Hematopoietic multipotent progenitor cell treated with erythropoietin and hydrocortisone succinate and interleukin-3 and kit ligand, for 17 days (in vitro differentiated cells): Measurements from ENCODE around the gene KLHL5.
"Not testable (repeated sequence)": the region's sequence is repeated elsewhere in the genome, so short reads cannot be mapped to it uniquely, and the experiment has no call there.

ENCODE experiments used
- DNase-seq: peaks from one replicate; pipeline ENCODE4 v3.0.0-alpha.2; 2015; ENCODE audit warnings: low spot score

KLHL5 gene

GRCh38 chr4:39062094-39062769 is at the start of gene KLHL5:
Gene KLHL5, plus strand, starts transcription at chr4:39062232. Its CDS starts 421 bp downstream, at chr4:39062653.
- DNase-seq = no peak

GRCh38 chr4:39014028-39014427 is 48.0 kb upstream of the KLHL5 start:
- DNase-seq = no peak

GRCh38 chr4:39020130-39020529 is 41.9 kb upstream of the KLHL5 start:
- no peak for DNase-seq

- DNase-seq = no peak
Observed at GRCh38 chr4:39021631-39022030, 40.4 kb upstream of the KLHL5 start.

GRCh38 chr4:39022241-39022640 is 39.8 kb upstream of the KLHL5 start:
- DNase-seq = no peak

GRCh38 chr4:39023059-39023458 is 39.0 kb upstream of the KLHL5 start:
- DNase-seq = no peak

- no peak for DNase-seq
Observed at GRCh38 chr4:39024311-39024865, 37.6 kb upstream of the KLHL5 start.

GRCh38 chr4:39025552-39026085 is 36.4 kb upstream of the KLHL5 start:
- DNase-seq = no peak

- no peak for DNase-seq
Observed at GRCh38 chr4:39026096-39026495, 35.9 kb upstream of the KLHL5 start.

- no peak for DNase-seq
Observed at GRCh38 chr4:39029752-39030694, 32.0 kb upstream of the KLHL5 start.

GRCh38 chr4:39030725-39031124 is 31.3 kb upstream of the KLHL5 start:
- DNase-seq = no peak

- not testable (repeated sequence) for DNase-seq
Observed at GRCh38 chr4:39031590-39032020, 30.4 kb upstream of the KLHL5 start.

GRCh38 chr4:39032218-39033085 is 29.6 kb upstream of the KLHL5 start, which contains the start of gene TMEM156:
Gene TMEM156, minus strand, starts transcription at chr4:39032409. Its CDS starts 96 bp downstream, at chr4:39032313.
- no peak for DNase-seq

GRCh38 chr4:39036172-39036571 is 25.9 kb upstream of the KLHL5 start:
- DNase-seq = no peak

GRCh38 chr4:39037491-39037825 is 24.6 kb upstream of the KLHL5 start:
- DNase-seq = no peak

- DNase-seq = no peak
Observed at GRCh38 chr4:39037941-39038340, 24.1 kb upstream of the KLHL5 start.

- no peak for DNase-seq
Observed at GRCh38 chr4:39039108-39039507, 22.9 kb upstream of the KLHL5 start.

- DNase-seq = no peak
Observed at GRCh38 chr4:39042366-39042765, 19.7 kb upstream of the KLHL5 start.

- no peak for DNase-seq
Observed at GRCh38 chr4:39043058-39043860, 18.8 kb upstream of the KLHL5 start.

- no peak for DNase-seq
Observed at GRCh38 chr4:39043861-39044363, 18.1 kb upstream of the KLHL5 start.
